Thoracic aorta (tissue), 2 donors: Measurements from ENCODE around the gene RAC3. TPM values are rescaled to one million over a fixed set of nuclear protein-coding genes. Genes with fewer than 3 reads are reported as not detected.
"Not testable (repeated sequence)": the region's sequence is repeated elsewhere in the genome, so short reads cannot be mapped to it uniquely, and the experiment has no call there.

Experiments
- ATAC-seq: fragments of 150-250 bp; one replicate; pipeline ENCODE4 v1.8.0; 2017; ENCODE audit warnings: low read depth; ENCODE audit not compliant: insufficient number of reproducible peaks, low FRiP score
- DNase-seq: peaks from one replicate; pipeline ENCODE4 v3.0.0-alpha.2; 2020; ENCODE audit warnings: low spot score
- H3K27ac ChIP-seq, 2 donors: fragments of 200-600 bp; sonication (generic); 1 replicate in 1 of 2; 2 replicates in 1 of 2; pipeline ENCODE4 v1.5.1; 2016; ENCODE audit warnings: mild to moderate bottlenecking in 2 of 2, moderate library complexity in 2 of 2
- H3K27me3 ChIP-seq: fragments of 200-600 bp; sonication (generic); replicated peaks from 2 replicates; pipeline ENCODE4 v1.6.0; 2016; ENCODE audit warnings: mild to moderate bottlenecking; ENCODE audit not compliant: insufficient read depth
- H3K36me3 ChIP-seq: fragments of 200-600 bp; sonication (generic); one replicate; pipeline ENCODE4 v1.5.1; 2016
- H3K4me1 ChIP-seq, 2 donors: fragments of 200-600 bp; sonication (generic); 1 replicate in 1 of 2; 2 replicates in 1 of 2; pipeline versions ENCODE4 v1.5.1 to v1.6.0; 2016; ENCODE audit warnings: low read depth in 2 of 2, mild to moderate bottlenecking in 1 of 2; ENCODE audit not compliant: control insufficient read depth in 1 of 2
- H3K4me3 ChIP-seq: fragments of 200-600 bp; sonication (generic); 2 replicates; pipeline ENCODE4 v1.5.1; 2016; ENCODE audit warnings: mild to moderate bottlenecking
- H3K9me3 ChIP-seq: fragments of 200-600 bp; sonication (generic); 2 replicates; pipeline ENCODE4 v1.5.1; 2016
- CTCF ChIP-seq: fragments of 200-600 bp; sonication (generic); IDR thresholded peaks from one replicate; pipeline ENCODE4 v1.5.1; 2019; ENCODE audit warnings: antibody characterized with exemption
- total RNA-seq, 2 donors: library from RNA; depleted of rRNA; stranded (reverse); fragments of >200 nt; gene quantifications; one replicate each; pipeline versions ENCODE4 v1.1.0 to v1.2.3, GENCODE V29; 2016

Gene RAC3
- total RNA-seq, 2 donors from 2014 or later: 1.8 TPM; not detected in 1

- Histone ChIP-seq H3K27me3 (no peaks in the 10 kb centered on the region), H3K4me3 (peak within 1 kb of the TSS; percentile 85), H3K27ac (peak within 1 kb of the TSS; percentile 95), H3K36me3 (no peaks in the 10 kb centered on the region), H3K4me1 (peaks cover 5 to 20% of the 10 kb centered on the region in 2 donors), H3K9me3 (no peaks in the 10 kb centered on the region)
- peak; percentile 93 for ATAC-seq
- TF ChIP-seq CTCF: peak; percentile 56
- peak; percentile 88 for DNase-seq
Measured at GRCh38 chr17:82037092-82037888, 5.8 kb downstream of the RAC3 start, which contains the start of gene DCXR. Gene DCXR (minus strand): TSS chr17:82037697. CDS start chr17:82037682, 15 bp downstream.

- Histone ChIP-seq H3K36me3 (no peaks in the 10 kb centered on the region), H3K9me3 (no peaks in the 10 kb centered on the region), H3K27me3 (no peaks in the 10 kb centered on the region), H3K27ac (peak overlapping the region; percentile 95), H3K4me3 (peak overlapping the region; percentile 85), H3K4me1 (peaks cover 5 to 20% of the 10 kb centered on the region in 2 donors)
- DNase-seq: no peak
- TF ChIP-seq CTCF: no peak
- ATAC-seq: no peak
Measured at GRCh38 chr17:82037889-82038195, 6.4 kb downstream of the RAC3 start.

GRCh38 chr17:82038796-82039409 is 7.4 kb downstream of the RAC3 start:
- H3K4me1 ChIP-seq: peaks cover 5 to 20% of the 10 kb centered on the region in 2 donors
- not testable (repeated sequence) for ATAC-seq, DNase-seq, H3K27ac ChIP-seq, H3K27me3 ChIP-seq, H3K36me3 ChIP-seq, H3K4me3 ChIP-seq, H3K9me3 ChIP-seq

GRCh38 chr17:82039695-82040299 is 8.3 kb downstream of the RAC3 start:
- Histone ChIP-seq H3K27me3 (no peaks in the 10 kb centered on the region), H3K4me3 (no peak overlapping the region), H3K9me3 (no peaks in the 10 kb centered on the region), H3K4me1 (peaks cover 5 to 20% of the 10 kb centered on the region in 2 donors), H3K36me3 (no peaks in the 10 kb centered on the region), H3K27ac (no peak overlapping the region)
- ATAC-seq (no peak), DNase-seq (no peak)
- TF ChIP-seq CTCF: no peak

- ATAC-seq (no peak), DNase-seq (no peak)
- Histone ChIP-seq H3K4me3 (no peak overlapping the region), H3K36me3 (no peaks in the 10 kb centered on the region), H3K9me3 (no peaks in the 10 kb centered on the region), H3K27ac (no peak overlapping the region), H3K4me1 (peaks cover 5 to 13% of the 10 kb centered on the region in 2 donors), H3K27me3 (no peaks in the 10 kb centered on the region)
- TF ChIP-seq CTCF: no peak
Measured at GRCh38 chr17:82041144-82041814, 9.8 kb downstream of the RAC3 start.
